HepG2 (cell line): ENCODE measurements around the gene WWC2. TPM values are rescaled to one million over a fixed set of nuclear protein-coding genes. Genes with fewer than 3 reads are reported as not detected.

ENCODE experiments used
- CBX5 ChIP-seq: sonication (generic); formaldehyde crosslinking; IDR thresholded peaks from 2 replicates; pipeline ENCODE4 v1.4.0; 2020; ENCODE audit warnings: missing genetic modification reagents, borderline replicate concordance
- MAF1 ChIP-seq: sonication (generic); formaldehyde crosslinking; IDR thresholded peaks from 2 replicates; pipeline ENCODE4 v1.5.0; 2020; ENCODE audit warnings: missing genetic modification reagents, borderline replicate concordance
- NR2F2 ChIP-seq: IDR thresholded peaks from 2 replicates; pipeline ENCODE4 v1.6.1; 2012; ENCODE audit warnings: low read depth, inconsistent platforms, borderline replicate concordance
- RXRA ChIP-seq: sonication (generic); formaldehyde crosslinking; IDR thresholded peaks from 2 replicates; pipeline ENCODE4 v1.5.1; 2020; ENCODE audit warnings: missing genetic modification reagents
- ZFP36L1 ChIP-seq: sonication (generic); formaldehyde crosslinking; IDR thresholded peaks from 2 replicates; pipeline ENCODE4 v1.8.0; 2022; ENCODE audit warnings: mild to moderate bottlenecking, missing genetic modification reagents, moderate library complexity
- ZMYM3 ChIP-seq: sonication (generic); formaldehyde crosslinking; IDR thresholded peaks from 2 replicates; pipeline ENCODE4 v1.5.1; 2020; ENCODE audit warnings: mild to moderate bottlenecking, missing genetic modification reagents
- ZNF33A ChIP-seq: sonication (generic); formaldehyde crosslinking; IDR thresholded peaks from 2 replicates; pipeline ENCODE4 v1.5.1; 2020; ENCODE audit warnings: missing genetic modification reagents, mild to moderate bottlenecking, moderate library complexity, borderline replicate concordance
- ZNF496 ChIP-seq: sonication (generic); formaldehyde crosslinking; IDR thresholded peaks from 2 replicates; pipeline ENCODE4 v1.8.1; 2023; ENCODE audit warnings: mild to moderate bottlenecking, moderate library complexity, missing genetic modification reagents; ENCODE audit not compliant: insufficient replicate concordance
- ZNF558 ChIP-seq: sonication (generic); formaldehyde crosslinking; IDR thresholded peaks from 2 replicates; pipeline ENCODE4 v1.9.0; 2022; ENCODE audit warnings: mild to moderate bottlenecking, missing genetic modification reagents, borderline replicate concordance
- ZNF761 ChIP-seq: sonication (generic); formaldehyde crosslinking; conservative IDR thresholded peaks from 2 replicates; pipeline ENCODE4 v1.4.0; 2020; ENCODE audit warnings: mild to moderate bottlenecking, missing genetic modification reagents
- polyA plus RNA-seq, 8 experiments: library from polyadenylated mRNA; depleted of rRNA in 3 of 8; stranded (reverse) in 7 of 8; unstranded in 1 of 8; fragments of >200 nt; fragmentation: Illumina TruSeq in 4 of 8; extraction: Trizol in 4 of 8; gene quantifications; 2 replicates each; pipeline versions ENCODE4 v1.2.1 to v1.2.3, GENCODE V29; 2011 to 2016; ENCODE audit warnings: low read depth in 4 of 8, missing spikeins in 1 of 8, mixed read lengths in 1 of 8; ENCODE audit not compliant: insufficient read depth in 1 of 8
- total RNA-seq, 5 experiments: library from RNA; depleted of rRNA; stranded (reverse); fragments of >200 nt; fragmentation: Illumina TruSeq; extraction: Trizol; gene quantifications; 2 replicates each; pipeline ENCODE4 v1.2.3, GENCODE V29; 2016; ENCODE audit warnings: low read depth in 1 of 5
- TF ChIP-seq, protein P1 (sequence below), 2 experiments: sonication (generic) in 1 of 2; formaldehyde crosslinking in 1 of 2; IDR thresholded peaks; 2 replicates each; pipeline versions ENCODE4 v1.4.0 to v1.6.1; 2016 to 2020; ENCODE audit warnings: borderline replicate concordance in 1 of 2, low read depth in 1 of 2, mild to moderate bottlenecking in 1 of 2, missing genetic modification reagents in 1 of 2

Gene WWC2
- total and polyA plus RNA-seq, 2 of the 13 experiments (the other 11 are each of a cell fraction or from before 2014, with no cell fraction given) = 40.0 to 50.1 TPM

DNA sequence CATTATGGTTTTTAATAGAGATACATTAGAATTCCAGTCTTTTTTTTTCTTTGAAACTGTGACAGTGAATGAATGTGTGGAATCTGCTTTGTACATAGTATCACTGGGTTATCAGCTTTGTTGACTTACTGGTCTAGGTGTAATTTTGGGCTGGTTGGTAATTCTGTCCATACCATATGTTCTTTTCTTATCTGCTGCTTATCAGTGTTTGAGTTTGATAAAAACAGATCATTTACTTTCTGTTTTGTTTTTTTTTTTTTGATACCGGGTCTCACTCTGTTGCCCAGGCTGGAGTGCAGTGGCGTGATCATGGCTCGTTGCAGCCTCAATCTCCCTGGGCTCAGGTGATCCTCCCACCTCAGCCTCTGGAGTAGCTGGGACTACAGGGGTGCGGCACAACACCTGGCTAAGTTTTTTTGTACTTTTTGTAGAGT, 12.4 kb downstream of the WWC2 start (continued):
- TF ChIP-seq ZNF558 (CRISPR knock-in tag) = peak; percentile 66; the same call in 1 of the 2 replicates
- no peak for TF ChIP-seq MAF1
- TF ChIP-seq RXRA (CRISPR knock-in tag) = no peak
- TF ChIP-seq, protein P1, sequence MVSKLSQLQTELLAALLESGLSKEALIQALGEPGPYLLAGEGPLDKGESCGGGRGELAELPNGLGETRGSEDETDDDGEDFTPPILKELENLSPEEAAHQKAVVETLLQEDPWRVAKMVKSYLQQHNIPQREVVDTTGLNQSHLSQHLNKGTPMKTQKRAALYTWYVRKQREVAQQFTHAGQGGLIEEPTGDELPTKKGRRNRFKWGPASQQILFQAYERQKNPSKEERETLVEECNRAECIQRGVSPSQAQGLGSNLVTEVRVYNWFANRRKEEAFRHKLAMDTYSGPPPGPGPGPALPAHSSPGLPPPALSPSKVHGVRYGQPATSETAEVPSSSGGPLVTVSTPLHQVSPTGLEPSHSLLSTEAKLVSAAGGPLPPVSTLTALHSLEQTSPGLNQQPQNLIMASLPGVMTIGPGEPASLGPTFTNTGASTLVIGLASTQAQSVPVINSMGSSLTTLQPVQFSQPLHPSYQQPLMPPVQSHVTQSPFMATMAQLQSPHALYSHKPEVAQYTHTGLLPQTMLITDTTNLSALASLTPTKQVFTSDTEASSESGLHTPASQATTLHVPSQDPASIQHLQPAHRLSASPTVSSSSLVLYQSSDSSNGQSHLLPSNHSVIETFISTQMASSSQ (IDR thresholded peaks at IDR 0.05; ENCODE audit: low read depth) = 0 out of 2 replicates have a peak, but pooled peaks have one; percentile 21
- TF ChIP-seq, protein P1 (CRISPR knock-in tag; IDR thresholded peaks at IDR 0.05; ENCODE audit: borderline replicate concordance) = no peak
- TF ChIP-seq ZNF496 (CRISPR knock-in tag) = no peak
- TF ChIP-seq ZNF33A (CRISPR knock-in tag) = no peak
- TF ChIP-seq ZFP36L1 (CRISPR knock-in tag) = no peak
- no peak for TF ChIP-seq CBX5 (CRISPR knock-in tag)
- peak; percentile 86 for TF ChIP-seq ZMYM3
- no peak for TF ChIP-seq ZNF761 (CRISPR knock-in tag)
- TF ChIP-seq NR2F2 = peak; percentile 27; the same call in 1 of the 2 replicates
